Esophagus squamous epithelium (tissue), 4 donors: ENCODE measurements around the gene FN1.
A peak's percentile ranks its signal among the peaks of the same experiment; 100 is the strongest.

ENCODE experiments used
- POLR2A ChIP-seq, 4 donors: fragments of 450-650 bp; IDR thresholded peaks; one replicate each; pipeline ENCODE4 v1.6.1; 2017; ENCODE audit warnings: antibody characterized with exemption in 4 of 4, mild to moderate bottlenecking in 4 of 4, moderate library complexity in 3 of 4
- TF ChIP-seq, protein P1 (sequence below), 6 experiments: fragments of 450-650 bp in 4 of 6; fragments of 200-600 bp in 2 of 6; sonication (generic) in 2 of 6; IDR thresholded peaks; one replicate each; pipeline ENCODE4 v1.5.1; 2016 to 2019; ENCODE audit warnings: antibody characterized with exemption in 6 of 6, mild to moderate bottlenecking in 4 of 6, moderate library complexity in 4 of 6

DNA sequence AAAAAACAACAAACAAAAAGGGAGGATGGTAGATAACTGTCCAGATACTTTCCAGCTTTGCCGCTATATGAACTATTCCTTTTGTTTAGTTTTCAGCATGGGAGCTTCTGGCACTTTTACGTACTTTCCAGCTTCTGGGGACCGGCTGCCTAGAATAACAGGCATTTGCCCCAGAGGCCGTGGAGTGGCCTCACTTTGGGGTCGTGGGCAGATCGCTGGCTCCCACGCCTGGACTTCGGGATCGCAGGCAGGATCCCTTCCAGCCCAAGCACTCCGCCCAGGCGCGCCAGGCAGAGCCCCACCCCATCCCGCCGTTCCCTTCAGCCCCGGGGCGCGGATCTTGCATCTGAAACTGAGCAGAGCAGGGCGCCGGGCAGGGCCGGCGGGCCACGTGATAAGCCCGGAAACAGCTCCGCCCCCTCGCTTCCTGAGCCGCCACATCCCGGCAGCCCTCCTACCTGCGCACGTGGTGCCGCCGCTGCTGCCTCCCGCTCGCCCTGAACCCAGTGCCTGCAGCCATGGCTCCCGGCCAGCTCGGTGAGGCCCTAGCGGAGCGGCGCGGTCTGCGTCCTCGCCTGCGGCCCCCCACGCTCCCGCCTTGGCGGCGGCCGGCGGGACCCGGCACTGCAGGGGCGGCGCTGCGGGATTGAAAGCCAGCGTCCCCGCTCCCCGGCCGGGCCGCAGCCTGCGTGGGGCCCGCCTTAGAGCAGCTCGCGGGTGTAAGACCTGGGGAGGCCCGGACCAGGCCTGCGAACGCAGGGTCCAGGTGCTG lies 124.1 kb downstream of the FN1 start, which contains the start of gene ATIC:
- TF ChIP-seq, protein P1, sequence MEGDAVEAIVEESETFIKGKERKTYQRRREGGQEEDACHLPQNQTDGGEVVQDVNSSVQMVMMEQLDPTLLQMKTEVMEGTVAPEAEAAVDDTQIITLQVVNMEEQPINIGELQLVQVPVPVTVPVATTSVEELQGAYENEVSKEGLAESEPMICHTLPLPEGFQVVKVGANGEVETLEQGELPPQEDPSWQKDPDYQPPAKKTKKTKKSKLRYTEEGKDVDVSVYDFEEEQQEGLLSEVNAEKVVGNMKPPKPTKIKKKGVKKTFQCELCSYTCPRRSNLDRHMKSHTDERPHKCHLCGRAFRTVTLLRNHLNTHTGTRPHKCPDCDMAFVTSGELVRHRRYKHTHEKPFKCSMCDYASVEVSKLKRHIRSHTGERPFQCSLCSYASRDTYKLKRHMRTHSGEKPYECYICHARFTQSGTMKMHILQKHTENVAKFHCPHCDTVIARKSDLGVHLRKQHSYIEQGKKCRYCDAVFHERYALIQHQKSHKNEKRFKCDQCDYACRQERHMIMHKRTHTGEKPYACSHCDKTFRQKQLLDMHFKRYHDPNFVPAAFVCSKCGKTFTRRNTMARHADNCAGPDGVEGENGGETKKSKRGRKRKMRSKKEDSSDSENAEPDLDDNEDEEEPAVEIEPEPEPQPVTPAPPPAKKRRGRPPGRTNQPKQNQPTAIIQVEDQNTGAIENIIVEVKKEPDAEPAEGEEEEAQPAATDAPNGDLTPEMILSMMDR (IDR thresholded peaks at IDR 0.05): peak in 3 of 6 experiments; percentile 29 to 36 (median 31)
- TF ChIP-seq POLR2A (IDR thresholded peaks at IDR 0.05): peak in 3 of 4 donors; percentile 14 to 61 (median 40)
